Panc1 (cell line): ENCODE measurements around the gene GPR84. TPM values are rescaled to one million over a fixed set of nuclear protein-coding genes. Genes with fewer than 3 reads are reported as not detected.

Source experiments
- ATAC-seq: fragments of 200-7000 bp; cut with Tn5 transposase; 2 replicates; pipeline ENCODE4 v1.9.1; 2020; ENCODE audit warnings: mild to moderate bottlenecking, moderate library complexity
- BruUV-seq: library from RNA; stranded (reverse); fragments of 400-500 nt; replicated peaks from 2 replicates; lab custom pipeline; 2021; lab: Mats Ljungman, UMichigan
- CTCF ChIA-PET: fragments of 300-600 bp; sonication (Branson Sonifier 250); formaldehyde crosslinking; loops from one replicate; lab custom pipeline; 2022; ENCODE audit warnings: antibody characterized with exemption; lab: Charles Lee
- POLR2A ChIA-PET: fragments of 300-600 bp; sonication (Branson Sonifier 250); formaldehyde crosslinking; loops from one replicate; lab custom pipeline; 2022; ENCODE audit warnings: antibody characterized with exemption; lab: Charles Lee
- DNase-seq: peaks from one replicate; pipeline ENCODE4 v3.0.0-alpha.2; 2010; ENCODE audit warnings: low read depth, low spot score
- H3K27ac ChIP-seq: 2 replicates; pipeline ENCODE4 v1.5.1; 2011; ENCODE audit warnings: mild to moderate bottlenecking, low read length, inconsistent platforms
- H3K27me3 ChIP-seq: fragments of 200-500 bp; sonication (Bioruptor generic); 2 replicates; pipeline ENCODE4 v1.6.0; 2014; ENCODE audit warnings: low read length, inconsistent platforms; ENCODE audit not compliant: control insufficient read depth, insufficient read depth
- H3K36me3 ChIP-seq: fragments of 200-500 bp; sonication (Bioruptor generic); 2 replicates; pipeline ENCODE4 v1.5.1; 2014; ENCODE audit warnings: inconsistent platforms, mild to moderate bottlenecking, low read length, moderate library complexity; ENCODE audit not compliant: control insufficient read depth, insufficient read depth
- H3K4me1 ChIP-seq: 2 replicates; pipeline ENCODE4 v1.5.1; 2011; ENCODE audit warnings: inconsistent platforms, mild to moderate bottlenecking, low read length, moderate library complexity; ENCODE audit not compliant: control insufficient read depth, insufficient read depth
- H3K4me3 ChIP-seq, 2 experiments: 2 replicates each; pipeline ENCODE4 v1.5.1; 2011 to 2012; ENCODE audit warnings: low read depth in 2 of 2, low read length in 2 of 2, mild to moderate bottlenecking in 2 of 2, inconsistent platforms in 1 of 2, moderate library complexity in 1 of 2
- H3K9me3 ChIP-seq: fragments of 200-500 bp; sonication (Bioruptor generic); 2 replicates; pipeline ENCODE4 v1.5.1; 2014; ENCODE audit warnings: low read depth, mild to moderate bottlenecking, inconsistent platforms, low read length, moderate library complexity; ENCODE audit not compliant: control insufficient read depth, insufficient read depth
- CTCF ChIP-seq: fragments of 450-650 bp; IDR thresholded peaks from 2 replicates; pipeline ENCODE4 v1.5.1; 2017; ENCODE audit warnings: mild to moderate bottlenecking
- POLR2AphosphoS5 ChIP-seq: IDR thresholded peaks from 2 replicates; pipeline ENCODE4 v1.6.1; 2012; ENCODE audit warnings: mild to moderate bottlenecking, low read depth, low read length, moderate library complexity
- REST ChIP-seq, 2 experiments: IDR thresholded peaks; 2 replicates each; pipeline ENCODE4 v1.6.1; 2011 to 2012; ENCODE audit warnings: low read depth in 2 of 2, control low read depth in 1 of 2, low read length in 1 of 2, mild to moderate bottlenecking in 1 of 2, moderate library complexity in 1 of 2; ENCODE audit not compliant: insufficient read depth in 1 of 2
- SIN3A ChIP-seq: IDR thresholded peaks from 2 replicates; pipeline ENCODE4 v1.6.1; 2012; ENCODE audit warnings: low read depth, mild to moderate bottlenecking, low read length, moderate library complexity, borderline replicate concordance; ENCODE audit not compliant: insufficient read depth
- TCF7L2 ChIP-seq: IDR thresholded peaks from 2 replicates; pipeline ENCODE4 v1.6.1; 2011; ENCODE audit warnings: mild to moderate bottlenecking, low read depth, low read length, inconsistent platforms
- in situ Hi-C: cut with HindIII; loops from 2 replicates; pipeline ENCODE4 v1.10.0; 2016; ENCODE audit warnings: low sequenced_read_pairs, low pct_unique_long_range_greater_than_20kb
- intact Hi-C: fragments of 100-400 bp; cut with micrococcal nuclease; formaldehyde crosslinking; loops from one replicate; pipeline ENCODE4 v1.10.0; 2022; ENCODE audit not compliant: unreplicated experiment
- total RNA-seq: library from RNA; stranded (reverse); gene quantifications from one replicate; pipeline ENCODE4 v1.2.1, GENCODE V29; 2021; ENCODE audit not compliant: unreplicated experiment

The GPR84 gene
- total RNA-seq, 1 experiment from 2014 or later, result not detected

- Histone ChIP-seq H3K36me3 (no peaks in the 10 kb centered on the region), H3K9me3 (no peaks in the 10 kb centered on the region), H3K4me3 (no peak overlapping the region), H3K27ac (no peak overlapping the region), H3K4me1 (peaks cover 2% of the 10 kb centered on the region; the same call in 1 of the 2 replicates), H3K27me3 (no peaks in the 10 kb centered on the region)
- no peak for DNase-seq
- no TSS peak for BruUV-seq
- intact Hi-C loops (no loop called here), in situ Hi-C loops (no loop called here)
- TF ChIP-seq POLR2AphosphoS5, result no peak
- TF ChIP-seq TCF7L2, result no peak
- no peak for TF ChIP-seq CTCF
- no peak for TF ChIP-seq REST (IDR thresholded peaks at IDR 0.05; ENCODE audit: insufficient read depth in 1 of 2, low read depth in 2 of 2, low read length in 1 of 2)
- TF ChIP-seq SIN3A, result no peak
- no peak for ATAC-seq
- POLR2A ChIA-PET, result no interaction called here
- CTCF ChIA-PET, result interaction anchor here (0.6 kb wide), 1 partner anchor 30 kb away, joined by 5 read pairs; no protein-coding TSS in a partner anchor
Measured at GRCh38 chr12:54376596-54376995, 12.3 kb upstream of the GPR84 start.

- Histone ChIP-seq H3K27ac (no peak overlapping the region), H3K27me3 (no peaks in the 10 kb centered on the region), H3K36me3 (no peaks in the 10 kb centered on the region), H3K4me3 (no peak overlapping the region), H3K9me3 (no peaks in the 10 kb centered on the region), H3K4me1 (peaks cover 2% of the 10 kb centered on the region; the same call in 1 of the 2 replicates)
- DNase-seq (no peak), ATAC-seq (no peak)
- intact Hi-C loops (no loop called here), in situ Hi-C loops (no loop called here)
- BruUV-seq, result no TSS peak
- ChIA-PET POLR2A (interaction anchor here (0.6 kb wide), 1 partner anchor 50 kb away, joined by 3 read pairs; the partner anchor contains the start of gene COPZ1), CTCF (no interaction called here)
- TF ChIP-seq TCF7L2, result no peak
- TF ChIP-seq REST (IDR thresholded peaks at IDR 0.05; ENCODE audit: insufficient read depth in 1 of 2, low read depth in 2 of 2, low read length in 1 of 2), result no peak
- TF ChIP-seq POLR2AphosphoS5, result no peak
- no peak for TF ChIP-seq SIN3A
- TF ChIP-seq CTCF, result no peak
Measured at GRCh38 chr12:54375259-54375579, 10.9 kb upstream of the GPR84 start.
